OCI-LY3 (cell line): Measurements from ENCODE around the gene IL11.

Experiments
- H2AFZ ChIP-seq: fragments of 200-600, 300-600 bp; shearing (Covaris generic); 2 replicates; pipeline ENCODE4 v1.6.0; 2014; ENCODE audit warnings: antibody characterized with exemption, low read depth, low read length
- H3K27ac ChIP-seq: fragments of 200-600, 300-600 bp; sonication (generic); 2 replicates; pipeline ENCODE4 v1.5.1; 2014; ENCODE audit warnings: mild to moderate bottlenecking, low read length, moderate library complexity, mixed read lengths
- H3K27me3 ChIP-seq: fragments of 200-600, 300-600 bp; sonication (generic); 2 replicates; pipeline ENCODE4 v1.6.1; 2014; ENCODE audit warnings: low read depth, low read length, mixed read lengths
- H3K36me3 ChIP-seq: fragments of 200-600, 300-600 bp; sonication (generic); replicated peaks from 2 replicates; pipeline ENCODE3; 2014; ENCODE audit warnings: low read depth, low read length, mixed read lengths
- H3K4me1 ChIP-seq: fragments of 300-600, 200-600 bp; sonication (generic); 2 replicates; pipeline ENCODE4 v1.6.1; 2014; ENCODE audit warnings: low read length, mixed read lengths
- H3K4me2 ChIP-seq: fragments of 200-600, 300-600 bp; sonication (generic); 2 replicates; pipeline ENCODE4 v1.6.1; 2014; ENCODE audit warnings: low read length, mixed read lengths
- H3K4me3 ChIP-seq: fragments of 300-600, 200-600 bp; sonication (generic); 2 replicates; pipeline ENCODE4 v1.5.1; 2014; ENCODE audit warnings: antibody characterized with exemption, mild to moderate bottlenecking, low read length, moderate library complexity
- H3K79me2 ChIP-seq: fragments of 300-600, 200-600 bp; shearing (Covaris generic); 2 replicates; pipeline ENCODE4 v1.6.1; 2014; ENCODE audit warnings: mild to moderate bottlenecking, low read length, mixed read lengths
- H3K9ac ChIP-seq: fragments of 300-600, 200-600 bp; shearing (Covaris generic); 2 replicates; pipeline ENCODE4 v1.6.0; 2014; ENCODE audit warnings: mild to moderate bottlenecking, low read length, moderate library complexity
- H3K9me3 ChIP-seq: fragments of 200-600, 300-600 bp; shearing (Covaris generic); 2 replicates; pipeline ENCODE4 v1.6.1; 2014; ENCODE audit warnings: low read length, mixed read lengths; ENCODE audit not compliant: insufficient read depth
- H4K20me1 ChIP-seq: fragments of 200-600, 300-600 bp; sonication (generic); 2 replicates; pipeline ENCODE4 v1.6.1; 2016; ENCODE audit warnings: low read length, mixed read lengths; ENCODE audit not compliant: insufficient read depth
- EZH2phosphoT487 ChIP-seq: fragments of 200-600 bp; shearing (Covaris generic); IDR thresholded peaks from 2 replicates; pipeline ENCODE4 v1.6.1; 2018; ENCODE audit warnings: antibody characterized with exemption, mixed run types, low read depth
- TF ChIP-seq, protein P1 (sequence below): fragments of 200-600, 300-600 bp; sonication (generic); IDR thresholded peaks from 2 replicates; pipeline ENCODE4 v1.5.1; 2014; ENCODE audit warnings: antibody characterized with exemption, low read length, low read depth

IL11 gene

DNA sequence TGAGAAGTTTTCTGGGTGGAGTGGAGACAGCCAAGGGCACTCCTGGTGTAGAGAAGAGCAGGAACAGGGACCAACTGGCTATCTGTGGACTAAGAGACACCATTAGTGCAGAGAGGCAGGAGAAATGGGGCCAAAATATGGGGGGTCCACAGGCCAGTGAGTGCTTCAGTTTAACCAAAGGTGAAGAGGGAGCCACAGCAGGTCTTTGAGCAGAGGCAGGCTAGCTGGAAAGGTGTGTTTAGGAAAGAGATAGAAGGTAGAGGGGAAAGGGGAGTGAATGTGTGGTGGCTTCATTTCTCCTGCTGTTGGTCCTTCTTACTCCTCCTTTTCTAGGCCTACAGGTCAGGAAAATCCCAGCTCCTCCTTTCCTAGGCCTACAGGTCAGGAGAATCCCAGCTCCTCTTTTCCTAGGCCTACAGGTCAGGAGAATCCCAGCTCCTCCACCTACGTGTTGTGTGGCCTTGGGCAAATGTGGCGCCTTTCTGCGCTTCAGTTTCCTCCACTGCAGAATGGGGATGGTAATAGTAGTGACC lies 12.3 kb upstream of the IL11 start:
- H3K9me3 ChIP-seq = no peaks in the 10 kb centered on the region
- H3K4me2 ChIP-seq = peak overlapping the region; percentile 95
- peaks cover 28% of the 10 kb centered on the region for H3K36me3 ChIP-seq
- H3K79me2 ChIP-seq = peaks cover 50% of the 10 kb centered on the region
- H3K27me3 ChIP-seq = no peaks in the 10 kb centered on the region
- TF ChIP-seq, protein P1, sequence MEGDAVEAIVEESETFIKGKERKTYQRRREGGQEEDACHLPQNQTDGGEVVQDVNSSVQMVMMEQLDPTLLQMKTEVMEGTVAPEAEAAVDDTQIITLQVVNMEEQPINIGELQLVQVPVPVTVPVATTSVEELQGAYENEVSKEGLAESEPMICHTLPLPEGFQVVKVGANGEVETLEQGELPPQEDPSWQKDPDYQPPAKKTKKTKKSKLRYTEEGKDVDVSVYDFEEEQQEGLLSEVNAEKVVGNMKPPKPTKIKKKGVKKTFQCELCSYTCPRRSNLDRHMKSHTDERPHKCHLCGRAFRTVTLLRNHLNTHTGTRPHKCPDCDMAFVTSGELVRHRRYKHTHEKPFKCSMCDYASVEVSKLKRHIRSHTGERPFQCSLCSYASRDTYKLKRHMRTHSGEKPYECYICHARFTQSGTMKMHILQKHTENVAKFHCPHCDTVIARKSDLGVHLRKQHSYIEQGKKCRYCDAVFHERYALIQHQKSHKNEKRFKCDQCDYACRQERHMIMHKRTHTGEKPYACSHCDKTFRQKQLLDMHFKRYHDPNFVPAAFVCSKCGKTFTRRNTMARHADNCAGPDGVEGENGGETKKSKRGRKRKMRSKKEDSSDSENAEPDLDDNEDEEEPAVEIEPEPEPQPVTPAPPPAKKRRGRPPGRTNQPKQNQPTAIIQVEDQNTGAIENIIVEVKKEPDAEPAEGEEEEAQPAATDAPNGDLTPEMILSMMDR = no peak
- TF ChIP-seq EZH2phosphoT487 = no peak
- peak overlapping the region; percentile 82; the same call in 1 of the 2 replicates for H3K9ac ChIP-seq
- peaks cover 28% of the 10 kb centered on the region for H3K4me1 ChIP-seq
- peaks cover 16% of the 10 kb centered on the region for H4K20me1 ChIP-seq
- H3K4me3 ChIP-seq = peak overlapping the region; percentile 82
- H3K27ac ChIP-seq = no peak overlapping the region
- H2AFZ ChIP-seq = no peak overlapping the region

DNA sequence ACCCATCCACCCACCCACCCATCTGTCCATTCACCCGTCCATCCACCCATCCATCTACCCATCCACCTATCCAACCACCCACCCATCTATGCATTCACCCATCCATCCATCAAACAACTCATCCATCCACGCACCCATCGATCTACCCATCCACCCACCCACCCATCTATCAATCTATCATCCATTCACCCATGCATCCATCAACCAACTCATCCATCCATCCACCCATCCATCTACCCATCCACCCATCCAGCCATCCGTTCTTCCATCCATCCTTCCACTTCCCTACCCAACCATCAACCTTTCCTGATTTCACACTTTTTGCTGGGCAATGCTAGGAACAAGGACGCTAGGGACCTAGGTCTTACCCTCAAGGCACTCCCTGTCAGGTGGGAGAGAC lies 11.8 kb upstream of the IL11 start:
- peaks cover 23% of the 10 kb centered on the region for H3K36me3 ChIP-seq
- H3K9ac ChIP-seq = no peak overlapping the region
- no peak overlapping the region for H2AFZ ChIP-seq
- no peak overlapping the region for H3K4me3 ChIP-seq
- H3K4me2 ChIP-seq = peak overlapping the region; percentile 95; the same call in 1 of the 2 replicates
- no peaks in the 10 kb centered on the region for H3K27me3 ChIP-seq
- H3K27ac ChIP-seq = no peak overlapping the region
- peaks cover 10% of the 10 kb centered on the region for H4K20me1 ChIP-seq
- peaks cover 45% of the 10 kb centered on the region for H3K79me2 ChIP-seq
- H3K9me3 ChIP-seq = no peaks in the 10 kb centered on the region
- TF ChIP-seq, protein P1 = no peak
- no peak for TF ChIP-seq EZH2phosphoT487
- peaks cover 23% of the 10 kb centered on the region for H3K4me1 ChIP-seq

DNA sequence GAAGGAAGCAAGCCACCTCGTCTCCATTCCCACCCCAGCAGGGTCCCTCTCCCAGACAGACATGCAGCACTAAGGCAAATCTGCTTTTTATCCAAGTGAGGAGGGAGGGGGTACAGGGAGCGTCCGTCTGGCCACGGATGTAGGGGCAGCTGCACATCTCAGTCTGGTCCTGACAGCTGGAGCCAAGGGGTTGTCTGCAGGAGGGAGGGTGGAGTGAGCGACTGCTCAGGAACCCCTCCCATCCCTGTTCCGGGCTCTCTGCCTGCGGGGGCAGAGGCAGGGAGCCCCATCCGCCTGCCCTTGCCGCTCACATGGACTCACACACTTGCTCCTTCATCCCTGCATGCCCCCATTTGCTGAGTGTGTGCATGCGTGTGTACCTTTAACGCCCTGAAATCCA lies 8.9 kb upstream of the IL11 start:
- H3K9me3 ChIP-seq = no peaks in the 10 kb centered on the region
- H3K9ac ChIP-seq = no peak overlapping the region
- H3K4me2 ChIP-seq = no peak overlapping the region
- H3K36me3 ChIP-seq = peaks cover 11% of the 10 kb centered on the region
- H4K20me1 ChIP-seq = no peaks in the 10 kb centered on the region
- peaks cover 23% of the 10 kb centered on the region for H3K79me2 ChIP-seq
- H3K4me3 ChIP-seq = no peak overlapping the region
- TF ChIP-seq, protein P1 = no peak
- TF ChIP-seq EZH2phosphoT487 = no peak
- 0 out of 2 replicates have a peak, but pooled peaks cover under 1% of the 10 kb centered on the region for H3K27me3 ChIP-seq
- H2AFZ ChIP-seq = no peak overlapping the region
- peaks cover 18% of the 10 kb centered on the region for H3K4me1 ChIP-seq
- no peak overlapping the region for H3K27ac ChIP-seq

DNA sequence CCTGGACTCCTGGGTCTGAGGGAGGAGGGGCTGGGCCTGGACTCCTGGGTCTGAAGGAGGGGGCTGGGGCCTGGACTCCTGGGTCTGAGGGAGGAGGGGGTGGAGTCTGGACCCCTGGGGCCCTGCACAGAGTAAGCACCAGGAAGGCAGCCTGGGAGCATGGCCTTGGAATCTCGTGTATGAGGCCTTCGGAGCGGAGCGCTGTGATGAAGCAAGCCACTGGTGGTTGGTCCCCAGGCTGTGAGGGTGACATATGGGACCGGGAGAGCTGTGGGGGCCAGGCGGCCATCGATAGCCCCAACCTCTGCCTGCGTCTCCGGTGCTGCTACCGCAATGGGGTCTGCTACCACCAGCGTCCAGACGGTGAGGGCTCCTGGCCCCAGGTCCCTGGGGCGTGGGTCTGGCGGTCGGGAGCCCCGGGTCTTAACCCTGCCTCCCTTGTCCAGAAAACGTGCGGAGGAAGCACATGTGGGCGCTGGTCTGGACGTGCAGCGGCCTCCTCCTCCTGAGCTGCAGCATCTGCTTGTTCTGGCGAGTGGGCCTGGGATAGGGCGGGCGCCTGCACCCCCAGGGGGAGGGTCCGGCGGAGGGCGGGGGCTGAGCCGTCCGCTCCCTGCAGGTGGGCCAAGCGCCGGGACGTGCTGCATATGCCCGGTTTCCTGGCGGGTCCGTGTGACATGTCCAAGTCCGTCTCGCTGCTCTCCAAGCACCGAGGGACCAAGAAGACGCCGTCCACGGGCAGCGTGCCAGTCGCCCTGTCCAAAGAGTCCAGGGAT lies 7.3 kb upstream of the IL11 start:
- Histone ChIP-seq H3K4me1 (peaks cover 16% of the 10 kb centered on the region), H3K9ac (no peak overlapping the region)

More for the DNA sequence above, 7.3 kb upstream of the IL11 start:
- Histone ChIP-seq H2AFZ (no peak overlapping the region), H4K20me1 (no peaks in the 10 kb centered on the region), H3K4me3 (no peak overlapping the region), H3K9me3 (no peaks in the 10 kb centered on the region), H3K4me2 (no peak overlapping the region), H3K79me2 (peaks cover 12% of the 10 kb centered on the region), H3K36me3 (peaks cover 7% of the 10 kb centered on the region), H3K27ac (no peak overlapping the region), H3K27me3 (peaks cover 9% of the 10 kb centered on the region)
- TF ChIP-seq, protein P1 = no peak
- TF ChIP-seq EZH2phosphoT487 = no peak
